Measurements from ENCODE around the gene MID2.

DNA sequence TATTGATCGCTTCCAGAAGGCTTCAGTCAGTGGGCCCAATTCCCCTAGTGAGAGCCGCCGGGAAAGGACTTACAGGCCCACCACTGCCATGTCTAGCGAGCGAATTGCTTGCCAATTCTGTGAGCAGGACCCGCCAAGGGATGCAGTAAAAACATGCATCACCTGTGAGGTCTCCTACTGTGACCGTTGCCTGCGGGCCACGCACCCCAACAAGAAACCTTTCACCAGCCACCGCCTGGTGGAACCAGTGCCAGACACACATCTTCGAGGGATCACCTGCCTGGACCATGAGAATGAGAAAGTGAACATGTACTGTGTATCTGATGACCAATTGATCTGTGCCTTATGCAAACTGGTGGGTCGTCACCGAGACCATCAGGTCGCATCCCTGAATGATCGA, 15.3 kb downstream of the MID2 start:
- TF ChIP-seq, protein P1, sequence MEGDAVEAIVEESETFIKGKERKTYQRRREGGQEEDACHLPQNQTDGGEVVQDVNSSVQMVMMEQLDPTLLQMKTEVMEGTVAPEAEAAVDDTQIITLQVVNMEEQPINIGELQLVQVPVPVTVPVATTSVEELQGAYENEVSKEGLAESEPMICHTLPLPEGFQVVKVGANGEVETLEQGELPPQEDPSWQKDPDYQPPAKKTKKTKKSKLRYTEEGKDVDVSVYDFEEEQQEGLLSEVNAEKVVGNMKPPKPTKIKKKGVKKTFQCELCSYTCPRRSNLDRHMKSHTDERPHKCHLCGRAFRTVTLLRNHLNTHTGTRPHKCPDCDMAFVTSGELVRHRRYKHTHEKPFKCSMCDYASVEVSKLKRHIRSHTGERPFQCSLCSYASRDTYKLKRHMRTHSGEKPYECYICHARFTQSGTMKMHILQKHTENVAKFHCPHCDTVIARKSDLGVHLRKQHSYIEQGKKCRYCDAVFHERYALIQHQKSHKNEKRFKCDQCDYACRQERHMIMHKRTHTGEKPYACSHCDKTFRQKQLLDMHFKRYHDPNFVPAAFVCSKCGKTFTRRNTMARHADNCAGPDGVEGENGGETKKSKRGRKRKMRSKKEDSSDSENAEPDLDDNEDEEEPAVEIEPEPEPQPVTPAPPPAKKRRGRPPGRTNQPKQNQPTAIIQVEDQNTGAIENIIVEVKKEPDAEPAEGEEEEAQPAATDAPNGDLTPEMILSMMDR (conservative IDR thresholded peaks at IDR 0.05; ENCODE audit: low read length) = no peak
- TF ChIP-seq EZH2phosphoT487 (IDR thresholded peaks at IDR 0.05; ENCODE audit: borderline replicate concordance, low read depth, low read length) = no peak
